ENCODE measurements around the gene DSG4.

The DSG4 gene

DNA sequence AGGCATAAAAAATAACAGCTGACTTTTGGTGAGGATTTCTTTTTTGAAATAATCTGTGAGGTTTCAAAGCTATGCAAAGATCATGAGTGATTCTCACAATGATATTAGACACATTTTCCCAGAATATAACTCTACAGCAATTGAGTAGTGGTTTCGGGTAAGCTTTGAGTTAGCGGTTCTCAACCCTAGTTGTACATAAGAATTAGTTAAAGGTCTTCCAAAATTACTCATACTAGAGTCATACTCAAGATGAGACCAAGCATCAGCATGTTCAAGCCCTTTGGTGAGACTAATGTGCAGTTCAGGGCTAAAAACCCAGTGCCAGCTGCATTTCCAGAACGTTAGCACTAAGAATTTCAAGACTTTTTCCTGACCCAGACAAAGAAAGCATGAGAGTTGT, 31.1 kb downstream of the DSG4 start:
- DNase-seq (ENCODE audit: low spot score) = no peak

DNA sequence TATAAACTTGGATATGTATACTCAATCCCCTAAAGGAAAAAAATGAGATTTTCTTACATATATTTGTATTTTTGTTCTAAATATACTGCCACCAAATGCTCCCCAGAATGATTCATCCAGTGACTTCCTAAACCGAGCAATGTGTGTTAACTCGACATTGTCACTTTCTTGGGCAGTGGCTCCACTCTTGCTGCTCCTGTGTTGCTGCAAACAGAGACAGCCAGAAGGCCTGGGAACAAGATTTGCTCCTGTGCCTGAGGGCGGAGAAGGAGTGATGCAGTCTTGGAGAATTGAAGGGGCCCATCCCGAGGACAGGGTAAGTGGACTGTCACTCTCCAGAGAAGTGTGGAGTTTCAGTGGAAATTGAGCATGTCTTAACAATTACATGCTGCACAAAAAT, 32.7 kb downstream of the DSG4 start:
- no peak for DNase-seq (ENCODE audit: low spot score)

DNA sequence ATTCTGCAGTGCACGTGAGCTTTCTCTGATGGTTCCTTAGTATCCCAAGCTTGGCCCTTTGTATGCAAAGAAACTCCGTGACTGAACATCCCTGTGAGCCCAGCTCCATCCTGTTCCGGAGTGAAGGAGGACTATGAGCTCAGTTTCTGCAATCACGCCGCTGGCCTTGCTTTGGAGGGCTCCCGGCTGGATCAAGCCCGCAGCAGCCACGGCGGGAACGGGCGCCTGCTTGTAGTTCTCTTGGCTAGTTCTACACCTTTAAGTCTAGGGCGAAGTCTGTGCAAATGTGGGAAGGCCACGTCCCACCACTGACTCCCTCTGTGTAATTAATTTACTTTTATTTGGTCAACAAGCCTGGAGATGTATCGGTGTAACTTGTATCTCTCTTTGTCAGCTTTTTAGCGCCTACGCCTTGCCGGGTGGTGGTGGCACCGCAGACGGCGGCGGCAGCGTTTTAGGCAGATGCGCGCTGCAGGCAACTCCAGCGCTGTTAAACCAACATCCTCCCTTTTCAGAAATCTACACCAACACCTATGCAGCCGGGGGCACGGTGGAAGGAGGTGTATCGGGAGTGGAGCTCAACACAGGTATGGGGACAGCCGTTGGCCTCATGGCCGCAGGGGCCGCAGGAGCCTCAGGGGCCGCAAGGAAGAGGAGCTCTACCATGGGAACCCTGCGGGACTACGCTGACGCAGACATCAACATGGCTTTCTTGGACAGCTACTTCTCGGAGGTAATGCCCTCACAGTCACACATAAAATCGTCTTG, 34.3 kb downstream of the DSG4 start:
- no peak for DNase-seq (ENCODE audit: low spot score)

DNA sequence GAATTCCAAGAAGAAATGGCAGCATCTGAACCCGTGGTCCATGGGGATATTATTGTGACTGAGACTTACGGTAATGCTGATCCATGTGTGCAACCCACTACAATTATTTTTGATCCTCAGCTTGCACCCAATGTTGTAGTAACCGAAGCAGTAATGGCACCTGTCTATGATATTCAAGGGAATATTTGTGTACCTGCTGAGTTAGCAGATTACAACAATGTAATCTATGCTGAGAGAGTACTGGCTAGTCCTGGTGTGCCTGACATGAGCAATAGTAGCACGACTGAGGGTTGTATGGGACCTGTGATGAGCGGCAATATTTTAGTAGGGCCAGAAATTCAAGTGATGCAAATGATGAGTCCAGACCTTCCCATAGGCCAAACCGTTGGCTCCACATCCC, 36.6 kb downstream of the DSG4 start:
- no peak for DNase-seq (ENCODE audit: low spot score)

DNA sequence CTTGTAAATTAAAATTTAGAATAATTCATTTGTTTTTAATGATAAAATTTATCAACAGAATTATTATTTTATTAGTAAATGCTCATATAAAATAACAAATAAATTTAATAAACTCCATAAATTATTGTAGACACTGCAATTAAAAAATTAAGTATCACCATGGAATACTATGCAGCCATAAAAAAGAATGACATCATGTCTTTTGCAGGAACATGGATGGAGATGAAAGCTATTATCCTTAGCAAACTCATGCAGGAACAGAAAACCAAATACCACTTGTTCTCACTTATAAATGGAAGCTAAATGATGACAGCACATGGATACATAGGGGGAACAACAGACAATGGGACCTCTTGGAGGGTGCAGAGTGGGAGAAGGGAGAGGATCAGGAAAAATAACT, 41.3 kb downstream of the DSG4 start:
- DNase-seq (ENCODE audit: low spot score) = no peak

DNA sequence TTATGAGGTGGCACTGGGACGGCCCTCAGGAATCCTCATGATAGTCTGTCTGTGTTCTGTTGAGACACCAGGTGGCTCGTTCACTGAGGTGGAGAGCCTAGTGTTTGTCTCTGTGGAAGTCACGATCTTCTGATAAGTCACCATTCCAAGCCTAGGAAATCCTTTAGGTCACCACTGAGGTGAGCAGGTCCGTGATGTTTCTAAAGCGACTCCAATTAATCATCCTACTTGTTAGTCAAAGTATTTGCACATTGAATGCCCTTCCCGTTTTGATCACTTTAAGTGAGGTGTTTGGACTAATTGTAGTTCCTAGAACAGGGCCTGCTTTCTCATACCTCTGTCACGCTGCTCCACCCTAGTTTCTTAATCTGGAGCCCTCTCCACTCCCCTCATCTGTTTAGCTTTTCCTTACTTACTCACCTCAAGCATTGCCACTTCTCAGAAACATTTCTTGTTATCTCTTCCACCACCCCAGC, 42.9 kb downstream of the DSG4 start:
- DNase-seq (ENCODE audit: low spot score) = no peak

DNA sequence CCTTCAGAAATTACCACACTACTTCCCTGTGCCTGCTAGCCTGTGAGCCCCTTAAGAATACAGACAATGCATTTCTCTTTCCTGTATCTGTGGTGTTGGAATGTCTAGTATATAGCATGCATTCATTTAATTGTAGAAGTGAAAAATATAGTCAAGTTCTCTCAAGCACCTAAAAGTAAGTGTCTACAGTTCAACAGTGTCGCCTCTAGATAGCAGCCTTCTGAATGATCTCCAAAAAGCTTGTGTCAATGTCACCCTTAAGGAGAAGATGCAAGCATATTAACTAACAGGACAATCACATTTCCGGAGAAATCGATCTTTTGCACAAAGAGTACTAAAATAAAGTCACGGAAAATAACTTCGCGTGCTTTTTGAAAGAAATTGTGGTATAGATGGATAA, 43.5 kb downstream of the DSG4 start:
- no peak for DNase-seq (ENCODE audit: low spot score)

DNA sequence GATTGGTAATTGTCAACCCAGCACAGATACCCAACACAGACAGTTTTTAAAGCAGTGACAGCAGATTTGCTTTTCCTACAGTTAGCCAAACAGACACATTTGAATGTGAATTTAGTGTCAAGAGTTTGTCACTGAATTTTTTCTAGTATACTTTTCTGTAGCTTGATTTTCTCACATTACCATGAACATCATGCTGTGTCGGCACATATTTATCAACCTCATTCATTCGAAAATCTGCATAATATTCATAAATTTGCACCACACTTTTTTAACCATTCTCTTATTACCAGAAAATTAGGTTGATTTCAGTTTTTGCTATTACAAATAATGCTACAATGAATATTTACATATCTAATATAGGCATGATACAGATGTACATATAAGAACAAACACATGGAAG, 43.9 kb downstream of the DSG4 start:
- DNase-seq (ENCODE audit: low spot score) = no peak

DNA sequence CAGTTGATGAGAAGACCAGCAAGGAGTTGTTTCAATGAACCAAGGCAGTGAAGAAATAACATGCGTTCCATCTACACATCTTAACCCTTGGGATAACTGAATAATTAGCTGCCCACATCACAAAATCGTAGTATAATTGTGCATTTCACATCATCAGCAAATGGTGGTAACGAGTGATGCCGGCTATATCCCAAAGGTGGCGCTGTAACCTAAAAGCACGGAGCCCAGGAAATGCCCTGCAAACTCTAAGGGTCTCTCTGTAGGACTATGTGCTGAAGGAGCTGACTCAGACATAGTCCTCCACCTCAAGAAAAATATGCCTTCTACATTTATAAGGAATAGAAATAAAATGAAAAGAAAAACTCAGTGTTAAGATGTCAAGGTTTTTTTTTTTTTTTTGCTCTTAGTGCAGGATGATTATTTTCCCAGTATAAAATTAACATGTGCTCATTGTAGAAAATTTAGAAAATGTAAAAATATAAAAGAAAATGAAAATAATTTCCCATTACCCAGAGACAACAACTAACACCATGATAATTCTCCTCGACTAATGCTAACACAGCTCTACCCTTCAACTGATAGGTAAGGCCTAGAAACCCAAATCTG, 47.9 kb downstream of the DSG4 start:
- no peak for DNase-seq (ENCODE audit: low spot score)

DNA sequence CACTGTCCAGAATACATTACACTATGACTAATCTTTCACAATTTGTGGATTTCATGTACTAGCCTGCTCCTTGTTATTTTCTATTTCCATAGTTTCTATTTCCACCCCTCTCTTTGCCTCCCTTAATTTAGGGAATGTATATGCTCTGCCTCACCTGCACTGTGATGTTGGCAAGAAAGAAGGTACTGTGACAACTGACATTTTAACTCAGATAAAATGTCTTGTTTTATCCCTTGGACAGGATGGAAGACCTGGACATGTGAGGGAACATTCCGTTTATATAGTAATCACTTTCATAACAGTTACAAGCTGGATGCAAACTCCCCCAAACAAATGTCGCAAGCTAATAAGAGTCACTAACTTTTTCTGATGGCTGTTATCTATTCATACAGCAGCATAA, 49.4 kb downstream of the DSG4 start:
- no peak for DNase-seq (ENCODE audit: low spot score)

DNA sequence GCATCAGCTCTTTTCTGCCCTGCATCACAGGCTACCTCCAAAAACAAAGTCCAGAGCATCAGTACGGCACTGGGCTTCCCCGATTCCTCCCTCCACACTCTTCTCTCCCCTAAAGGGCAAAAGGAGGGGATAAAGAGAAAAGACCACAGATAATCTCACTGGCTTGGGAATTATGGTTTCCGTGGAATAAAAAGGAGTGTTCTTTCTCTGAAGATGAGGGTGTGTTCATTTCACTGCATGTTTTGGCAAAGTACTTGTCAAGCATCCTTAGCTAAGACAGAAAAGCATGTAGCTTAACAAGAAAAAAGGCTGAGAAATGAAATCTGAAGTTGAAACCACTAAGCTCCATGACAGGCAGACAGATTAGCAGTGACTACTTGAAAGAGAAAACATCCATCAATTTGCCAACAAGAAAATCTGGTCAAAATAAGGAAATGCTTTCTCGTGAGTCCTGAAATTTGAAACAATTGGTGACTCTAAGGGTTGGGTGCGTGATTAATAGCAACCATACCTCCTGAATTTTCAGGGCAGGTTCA, 50.4 kb downstream of the DSG4 start:
- no peak for DNase-seq (ENCODE audit: low spot score)

DNA sequence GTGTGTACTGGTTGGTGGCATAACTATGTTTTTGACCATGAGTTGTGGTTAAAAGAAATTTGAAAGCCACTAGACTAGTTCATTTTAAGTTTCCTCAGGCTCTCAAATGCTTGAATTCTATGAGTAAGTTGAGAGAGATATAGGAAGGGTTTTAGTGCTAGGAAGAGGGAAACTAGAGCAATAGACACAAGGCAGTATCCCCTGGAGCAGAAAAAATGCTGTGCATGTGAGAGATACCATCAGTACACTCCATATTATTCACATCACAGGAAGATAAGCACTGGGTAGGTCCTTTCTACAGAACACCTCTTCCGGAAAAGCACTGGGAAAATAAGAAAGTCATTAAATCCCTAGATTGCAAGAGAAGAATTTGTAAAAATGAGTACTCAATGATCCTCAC, 51.6 kb downstream of the DSG4 start:
- DNase-seq (ENCODE audit: low spot score) = no peak

DNA sequence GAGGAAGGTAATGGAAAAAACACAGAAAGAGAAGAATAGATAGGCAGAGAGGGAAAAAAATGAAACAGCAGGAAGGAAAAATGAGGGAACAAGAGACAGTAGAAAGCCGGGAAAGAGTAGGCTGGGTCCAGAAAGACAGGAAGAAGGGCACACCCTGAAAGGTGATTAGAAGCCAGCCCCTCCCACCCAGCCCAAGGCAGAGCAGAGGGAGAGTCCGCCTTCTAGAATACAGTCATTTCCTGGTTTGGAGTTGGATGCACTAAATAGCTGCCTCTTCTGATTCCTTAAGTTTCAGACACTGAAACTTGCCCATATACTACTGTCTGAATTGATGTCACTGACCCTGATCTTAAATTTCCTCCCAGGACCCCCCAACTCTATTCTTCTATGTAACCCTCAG, 53.0 kb downstream of the DSG4 start:
- no peak for DNase-seq (ENCODE audit: low spot score)

DNA sequence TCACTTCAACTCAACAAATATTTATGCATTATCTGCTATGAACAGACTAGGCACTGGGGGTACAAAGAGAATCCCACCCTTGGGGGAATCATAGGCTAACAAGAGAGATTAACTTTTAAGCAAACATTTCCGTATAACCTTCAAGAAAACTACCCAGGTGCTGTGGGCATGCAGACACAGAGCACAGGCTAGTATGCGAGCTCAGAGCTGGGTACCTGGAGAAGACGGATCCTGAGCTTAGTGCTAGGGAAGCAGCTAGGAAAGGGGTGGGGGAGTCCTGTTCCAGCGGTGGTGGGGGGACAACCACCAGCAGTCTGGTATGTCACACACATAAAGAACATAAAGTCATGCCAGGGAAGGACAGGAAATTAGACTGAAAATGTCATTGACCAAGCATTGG, 53.5 kb downstream of the DSG4 start:
- DNase-seq (ENCODE audit: low spot score) = no peak

DNA sequence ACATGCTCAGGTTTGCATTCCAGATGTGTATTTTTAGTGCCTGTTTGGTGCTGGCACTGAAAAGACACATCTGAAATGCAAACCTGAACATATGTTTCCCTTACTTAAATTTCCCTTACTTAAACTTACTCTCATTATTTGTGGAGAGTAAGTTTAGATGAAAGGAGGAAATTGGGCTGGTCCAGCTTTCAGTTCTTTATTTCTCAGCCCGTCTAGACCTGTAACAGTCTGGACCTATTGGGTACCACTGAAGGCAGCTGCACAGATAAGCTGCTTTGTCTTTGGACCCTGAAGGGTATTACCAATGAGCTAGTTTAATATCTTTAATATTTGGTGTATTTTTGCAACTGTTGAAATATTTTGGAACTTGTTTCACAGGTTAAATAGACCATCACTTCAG, 54.0 kb downstream of the DSG4 start:
- no peak for DNase-seq (ENCODE audit: low spot score)

DNA sequence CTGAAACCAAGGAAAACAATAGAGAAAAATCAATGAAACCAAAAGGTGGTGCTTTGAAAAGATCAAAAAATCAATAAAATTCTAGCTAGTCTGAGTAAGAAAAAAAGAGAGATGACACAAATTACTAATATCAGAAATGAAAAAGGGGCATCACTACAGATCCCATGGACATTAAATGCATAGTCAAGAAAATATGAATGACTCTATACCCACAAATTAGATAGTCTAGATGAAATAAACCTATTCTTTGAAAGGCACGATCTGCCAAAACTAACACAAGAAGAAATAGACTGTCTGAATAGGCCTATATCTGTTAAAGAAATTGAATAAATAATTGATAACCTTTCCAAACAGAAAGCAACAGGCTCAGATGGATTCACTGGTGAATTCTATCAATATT, 55.7 kb downstream of the DSG4 start:
- DNase-seq (ENCODE audit: low spot score) = no peak

DNA sequence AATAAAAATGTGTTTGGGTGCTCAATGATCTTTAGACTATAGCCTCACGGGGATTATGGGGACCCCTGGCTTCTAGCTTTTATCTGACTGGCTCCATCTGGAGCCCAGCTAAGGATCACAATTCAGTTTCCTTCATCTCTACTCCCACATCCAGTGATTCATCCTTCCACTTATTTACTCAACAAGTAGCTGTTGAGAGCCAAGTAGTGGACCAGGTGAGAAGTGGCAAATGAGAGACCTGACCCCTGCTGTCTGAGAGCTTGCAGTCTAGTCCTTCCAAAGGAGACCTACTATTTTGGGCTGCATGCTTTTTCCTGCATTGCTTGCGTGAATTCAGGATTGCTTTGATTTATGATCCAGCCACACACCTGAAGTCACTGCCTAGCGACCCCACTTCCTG, 60.2 kb downstream of the DSG4 start:
- DNase-seq (ENCODE audit: low spot score) = no peak

DNA sequence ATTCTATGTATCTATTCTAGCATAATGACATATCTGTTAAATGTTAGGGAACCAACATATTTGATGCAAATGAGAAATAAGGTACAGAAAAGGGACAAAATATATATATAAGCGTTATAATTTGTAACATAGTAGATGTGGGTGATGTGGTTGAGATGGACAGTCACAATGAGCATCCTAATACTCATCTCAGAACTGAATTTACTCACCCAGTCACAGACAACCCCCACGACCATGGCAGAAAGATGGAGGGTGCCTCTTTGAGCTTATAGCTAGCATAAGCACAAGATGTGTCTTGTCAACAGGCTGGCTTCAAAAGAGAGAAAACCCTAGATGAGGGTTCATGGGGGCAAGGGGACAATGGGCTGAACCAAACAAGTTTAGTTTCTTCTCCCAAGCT, 61.8 kb downstream of the DSG4 start:
- DNase-seq (ENCODE audit: low spot score) = no peak

DNA sequence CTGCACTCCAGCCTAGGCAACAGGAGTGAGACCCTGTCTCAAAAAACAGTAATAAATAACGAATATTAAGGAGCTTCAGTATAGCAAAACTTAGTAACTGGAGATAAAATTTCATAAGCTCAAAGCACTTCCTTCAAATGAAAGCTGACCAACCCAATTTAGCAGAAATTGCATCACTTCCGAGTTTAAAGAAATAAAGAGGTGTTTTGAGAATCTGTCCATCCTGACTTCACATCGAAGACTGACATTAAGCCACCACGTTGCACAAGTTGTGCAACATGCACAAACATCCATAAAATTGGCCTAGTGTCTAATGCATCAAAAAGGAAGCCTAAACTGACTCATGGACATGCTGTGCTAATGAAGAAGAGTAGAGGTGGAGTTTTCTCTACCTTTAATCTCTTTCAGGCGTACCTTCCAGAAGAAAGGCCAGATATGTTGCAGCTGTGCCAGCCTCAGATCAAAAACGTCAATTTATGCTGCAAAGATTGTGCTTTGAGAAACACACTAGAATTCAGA, 63.3 kb downstream of the DSG4 start:
- no peak for DNase-seq (ENCODE audit: low spot score)

DNA sequence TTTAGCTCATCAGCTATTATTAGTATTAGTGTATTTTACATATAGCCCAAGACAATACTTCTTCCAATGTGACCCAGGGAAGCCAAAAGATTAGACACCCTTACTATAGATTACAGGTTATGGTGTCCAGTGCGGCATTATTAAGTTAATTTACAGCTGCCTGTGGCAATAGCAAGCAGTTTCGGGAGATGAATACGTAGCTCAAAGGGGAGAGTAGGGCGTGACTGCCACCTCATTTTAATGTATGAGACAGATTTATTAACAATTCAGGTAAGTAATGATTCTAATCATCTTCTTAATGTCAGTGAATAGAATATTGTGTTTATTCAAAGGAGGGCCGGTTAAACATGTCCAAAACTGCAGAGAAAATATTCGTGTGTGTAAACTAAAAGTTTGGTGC, 64.2 kb downstream of the DSG4 start:
- no peak for DNase-seq (ENCODE audit: low spot score)

DNA sequence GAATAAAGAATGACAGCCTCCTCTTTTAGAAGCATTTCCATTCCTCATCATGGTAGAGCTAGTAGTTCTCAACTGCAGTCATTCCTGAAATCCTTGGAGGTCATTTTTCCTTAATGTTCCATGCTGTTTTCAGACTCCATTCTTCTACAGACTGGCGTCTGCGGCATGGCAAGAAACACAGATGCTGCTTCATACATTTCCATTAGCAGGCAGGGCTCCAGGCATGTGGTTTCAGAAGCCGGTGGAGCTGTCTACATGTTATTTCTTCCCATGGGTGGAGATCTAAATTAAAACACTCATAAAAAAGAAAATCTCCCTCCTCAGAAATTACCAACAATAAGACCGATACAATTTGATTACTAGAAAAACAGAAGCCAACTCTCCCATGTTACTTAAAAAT, 64.9 kb downstream of the DSG4 start:
- no peak for DNase-seq (ENCODE audit: low spot score)

DNA sequence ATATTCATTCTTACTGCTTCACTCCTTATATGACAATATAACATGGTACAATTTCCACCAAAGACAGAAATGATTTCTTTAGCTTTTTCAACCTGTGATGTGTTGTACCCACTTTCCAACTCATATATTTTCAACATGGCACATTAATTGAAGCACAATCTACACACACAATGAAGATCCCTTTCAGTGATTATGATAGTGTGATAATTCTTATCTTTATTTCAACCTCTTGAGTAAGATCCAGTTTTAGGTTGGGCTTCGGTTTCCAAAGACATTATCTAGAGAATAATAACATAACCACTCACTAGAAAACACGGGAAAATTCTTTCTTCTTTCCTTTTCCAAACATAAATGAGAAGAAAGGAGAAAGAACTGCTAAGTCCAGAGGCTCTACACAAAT, 67.6 kb downstream of the DSG4 start:
- no peak for DNase-seq (ENCODE audit: low spot score)

DNA sequence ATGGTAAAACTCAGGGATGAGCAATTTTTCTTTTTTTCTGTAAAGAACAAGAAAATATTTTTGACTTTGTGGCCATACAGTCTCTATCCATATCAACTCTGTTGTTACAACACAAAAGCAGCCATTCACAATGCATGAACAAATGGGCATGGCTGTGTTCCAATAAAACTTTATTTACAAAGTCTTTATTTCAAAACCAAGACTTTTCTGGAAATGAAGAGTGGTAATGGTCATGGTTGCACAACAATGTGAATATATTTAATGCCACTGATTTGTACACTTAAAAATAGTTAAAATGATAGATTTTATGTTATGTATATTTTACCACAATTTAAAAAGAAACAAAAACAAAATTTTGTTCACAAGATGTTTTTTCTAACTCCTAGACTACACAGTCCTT, 69.3 kb downstream of the DSG4 start:
- no peak for DNase-seq (ENCODE audit: low spot score)

DNA sequence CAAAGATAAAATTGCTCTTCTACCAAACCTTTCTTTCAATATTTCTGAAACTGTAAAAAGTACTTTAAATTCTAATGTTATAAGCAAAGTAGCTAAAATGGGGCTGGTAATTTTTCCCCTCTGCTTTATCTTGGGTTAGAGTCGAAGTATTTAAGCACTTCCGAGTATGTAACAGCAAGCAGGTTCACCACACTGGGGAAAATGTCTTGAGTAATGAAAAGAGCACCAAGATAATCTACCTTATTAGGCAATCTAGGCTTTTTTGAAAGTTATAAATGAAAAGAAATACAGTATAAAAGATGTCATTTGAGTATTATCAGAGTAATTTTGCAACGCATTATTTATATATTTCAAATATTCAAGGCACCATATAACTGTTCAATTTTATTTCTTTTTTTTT, 70.3 kb downstream of the DSG4 start:
- DNase-seq (ENCODE audit: low spot score) = no peak
